HG02610 (cell line): ENCODE data around the gene C2CD3.
"Not testable (repeated sequence)": the region's sequence is repeated elsewhere in the genome, so short reads cannot be mapped to it uniquely, and the experiment has no call there.

Source experiments
- ATAC-seq: cut with Tn5 transposase; IDR thresholded peaks from one replicate; pipeline ENCODE4 v1.9.1; 2021; ENCODE audit warnings: mild to moderate bottlenecking, moderate library complexity; ENCODE audit not compliant: unreplicated experiment

The C2CD3 gene

GRCh38 chr11:74120260-74121035 lies 50.4 kb downstream of the C2CD3 start:
- ATAC-seq, result not testable (repeated sequence)

GRCh38 chr11:74116719-74117118 lies 54.1 kb downstream of the C2CD3 start:
- ATAC-seq, result no peak

- no peak for ATAC-seq
Observed at GRCh38 chr11:74112877-74113276, 57.9 kb downstream of the C2CD3 start.

DNA sequence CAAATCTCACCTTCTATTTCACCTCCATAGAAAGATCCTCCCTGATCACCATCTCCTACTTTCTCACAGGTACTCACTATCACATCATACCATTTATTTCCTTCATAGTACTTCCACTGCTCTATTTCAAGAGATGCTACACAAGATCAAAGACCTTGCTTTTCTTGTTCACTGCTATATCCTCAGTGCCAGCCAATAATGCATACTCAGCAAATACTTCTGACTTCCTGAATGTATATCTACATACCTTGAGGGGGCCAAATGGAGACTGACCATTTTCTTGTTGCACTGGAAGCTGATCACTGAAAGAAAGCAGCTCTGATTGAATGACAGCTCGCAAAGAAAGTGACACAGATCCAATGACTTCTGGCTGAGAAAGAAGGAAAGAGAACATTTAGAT lies 64.7 kb downstream of the C2CD3 start:
- ATAC-seq, result no peak

GRCh38 chr11:74102321-74102720 lies 68.5 kb downstream of the C2CD3 start:
- no peak for ATAC-seq

DNA sequence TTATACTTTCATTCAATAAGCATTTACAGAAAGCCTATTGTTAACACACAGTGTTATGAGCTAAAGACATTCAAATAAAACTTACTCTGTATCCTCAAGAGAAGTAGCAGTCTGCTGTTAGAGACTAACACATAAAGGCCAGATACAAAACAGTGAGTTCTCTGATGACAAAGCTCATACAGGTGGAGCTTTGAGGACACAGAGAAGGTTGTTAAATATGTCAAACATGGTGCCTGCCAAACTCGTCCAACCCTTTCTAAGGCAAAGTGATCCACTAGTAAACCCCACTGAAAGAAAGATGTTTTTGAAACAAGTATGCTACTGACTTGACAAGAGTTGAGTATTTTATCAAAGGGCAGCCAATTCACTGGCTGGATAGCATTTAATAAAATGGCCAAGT lies 70.1 kb downstream of the C2CD3 start:
- no peak for ATAC-seq

- no peak for ATAC-seq
Observed at GRCh38 chr11:74100231-74100630, 70.6 kb downstream of the C2CD3 start.

- no peak for ATAC-seq
Observed at GRCh38 chr11:74097686-74098237, 73.0 kb downstream of the C2CD3 start.

- no peak for ATAC-seq
Observed at GRCh38 chr11:74094393-74094792, 76.4 kb downstream of the C2CD3 start.

- no peak for ATAC-seq
Observed at GRCh38 chr11:74092425-74092824, 78.4 kb downstream of the C2CD3 start.

- no peak for ATAC-seq
Observed at GRCh38 chr11:74091549-74091948, 79.3 kb downstream of the C2CD3 start.

DNA sequence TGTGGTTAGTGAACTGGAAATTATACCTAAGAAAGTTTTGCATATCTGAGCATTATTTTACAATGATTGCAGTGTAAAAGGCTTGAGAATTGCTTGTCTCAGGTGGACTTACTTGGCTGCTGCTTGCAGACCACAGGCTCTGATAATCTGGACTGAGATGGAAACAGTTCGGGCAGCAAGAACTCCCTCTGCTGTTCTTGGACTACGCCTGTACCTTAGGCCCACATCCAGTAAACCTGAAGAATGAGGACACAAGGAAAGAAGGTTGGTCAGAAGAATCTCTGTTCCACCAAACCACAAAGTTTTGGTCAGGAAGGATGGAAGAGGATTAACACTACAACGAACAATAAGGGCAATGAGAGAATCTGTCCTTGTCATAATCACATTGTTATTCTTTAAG lies 80.1 kb downstream of the C2CD3 start:
- no peak for ATAC-seq

DNA sequence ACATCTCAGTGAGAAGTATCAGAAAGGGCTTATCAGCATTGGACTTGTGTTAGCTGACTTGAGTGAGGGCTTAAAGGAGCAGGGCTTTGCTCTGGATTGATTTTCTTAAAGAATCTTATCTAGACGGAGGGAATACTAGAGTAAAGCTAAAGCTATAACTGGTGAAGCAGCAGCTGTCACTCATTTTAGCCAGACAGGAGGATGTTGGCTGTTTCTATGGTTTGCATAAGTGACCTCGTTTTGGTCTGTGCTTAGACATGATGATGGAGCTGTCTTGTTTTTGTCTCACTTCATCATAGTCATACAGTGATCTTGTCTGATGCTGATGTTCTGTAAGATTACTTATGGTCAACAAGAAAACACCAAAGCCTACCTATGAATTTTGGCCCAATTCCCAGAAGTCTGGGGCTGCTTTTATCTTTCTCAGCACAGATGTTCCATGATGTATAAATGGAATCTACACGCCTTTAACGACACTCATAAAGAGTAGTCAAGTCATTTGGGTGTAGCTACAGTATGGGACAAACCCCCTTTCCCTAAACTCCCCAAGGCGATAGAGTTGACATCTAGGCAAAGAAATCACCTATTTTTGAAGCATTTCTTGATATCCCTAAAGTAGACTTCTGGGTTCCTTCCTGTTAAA lies 84.4 kb downstream of the C2CD3 start:
- ATAC-seq, result no peak

DNA sequence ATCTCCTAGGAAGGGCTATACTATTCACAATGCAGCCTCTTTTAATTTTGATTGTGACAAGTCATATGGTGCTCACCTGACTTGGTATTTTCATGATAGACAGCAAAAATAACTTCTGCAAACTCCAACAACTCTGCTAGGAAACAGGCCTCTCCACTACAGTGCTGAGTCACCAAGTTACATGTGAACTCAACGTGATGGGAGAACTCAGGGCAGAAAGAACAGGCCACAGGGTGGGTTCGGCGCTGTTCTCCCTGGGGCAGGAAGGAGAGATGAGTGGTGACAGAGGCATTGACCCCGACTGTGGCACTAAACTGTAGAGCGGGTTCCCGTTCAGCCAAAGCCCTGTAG lies 85.3 kb downstream of the C2CD3 start:
- ATAC-seq, result no peak

GRCh38 chr11:74084796-74085541 lies 85.8 kb downstream of the C2CD3 start:
- ATAC-seq, result no peak

DNA sequence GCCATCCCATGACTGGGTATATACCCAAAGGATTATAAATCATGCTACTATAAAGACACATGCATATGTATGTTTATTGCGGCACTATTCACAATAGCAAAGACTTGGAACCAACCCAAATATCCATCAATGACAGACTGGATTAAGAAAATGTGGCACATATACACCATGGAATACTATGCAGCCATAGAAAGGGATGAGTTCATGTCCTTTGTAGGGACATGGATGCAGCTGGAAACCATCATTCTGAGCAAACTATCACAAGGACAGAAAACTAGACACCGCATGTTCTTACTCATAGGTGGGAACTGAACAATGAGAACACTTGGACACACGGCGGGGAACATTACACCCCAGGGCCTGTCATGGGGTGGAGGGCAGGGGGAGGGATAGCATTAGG lies 86.9 kb downstream of the C2CD3 start:
- not testable (repeated sequence) for ATAC-seq

- ATAC-seq, result no peak
Observed at GRCh38 chr11:74081428-74081827, 89.4 kb downstream of the C2CD3 start.

- no peak for ATAC-seq
Observed at GRCh38 chr11:74077193-74077592, 93.6 kb downstream of the C2CD3 start.

DNA sequence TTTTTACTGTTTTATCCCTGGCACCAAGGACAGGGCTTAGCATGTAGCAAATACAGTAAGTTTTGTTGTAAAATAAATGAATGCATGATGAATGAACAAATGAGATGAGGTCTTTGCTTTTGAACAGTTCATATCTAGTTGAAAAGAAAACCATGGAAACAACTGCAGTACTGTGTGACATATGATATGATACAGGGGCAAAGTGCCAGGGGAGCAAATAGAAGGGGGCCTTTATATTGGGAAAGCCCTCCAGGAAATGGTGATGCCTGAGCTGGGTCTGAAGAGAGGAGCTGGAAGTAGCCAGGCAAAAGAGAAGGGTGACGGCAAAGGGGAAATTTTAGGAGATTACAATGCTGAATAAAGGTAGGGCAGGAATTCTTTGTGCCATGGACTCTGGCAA lies 98.1 kb downstream of the C2CD3 start:
- no peak for ATAC-seq

DNA sequence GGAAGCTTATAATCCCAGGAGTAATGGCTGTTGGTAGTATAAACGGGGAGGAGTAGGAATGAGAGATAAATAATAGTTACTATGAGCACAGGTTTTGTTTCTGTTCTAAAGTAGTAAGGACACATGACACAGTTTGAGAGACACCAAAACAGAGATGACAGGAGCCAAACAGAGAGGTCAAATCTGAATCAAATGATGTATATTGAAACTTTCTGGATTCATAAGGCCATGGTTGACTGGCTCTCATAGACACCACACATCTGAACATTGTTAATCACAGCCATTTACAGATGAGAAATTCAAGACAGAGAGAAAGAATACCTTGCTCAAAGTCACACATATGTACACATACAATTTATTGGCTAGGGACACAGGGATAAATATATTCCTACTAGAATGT lies 98.5 kb downstream of the C2CD3 start:
- ATAC-seq, result no peak

GRCh38 chr11:74070723-74071492 lies 99.9 kb downstream of the C2CD3 start:
- ATAC-seq, result no peak
